ENCODE results near the gene C11orf71.

The C11orf71 gene

GRCh38 chr11:114353443-114353842 is 46.9 kb downstream of the C11orf71 start:
- no peak for DNase-seq

- DNase-seq: no peak
Observed at GRCh38 chr11:114350022-114350421, 50.3 kb downstream of the C11orf71 start.

Measured in islet precursor cell (in vitro differentiated cells).